NB4 (cell line): ENCODE measurements around the gene CLK4.

Experiments
- MYC ChIP-seq: IDR thresholded peaks from 2 replicates; pipeline ENCODE4 v1.6.1; 2011; ENCODE audit warnings: low read depth, low read length
- TF ChIP-seq, protein P1 (sequence below): IDR thresholded peaks from one replicate; pipeline ENCODE4 v1.5.1; 2012; ENCODE audit warnings: low read depth, low read length

DNA sequence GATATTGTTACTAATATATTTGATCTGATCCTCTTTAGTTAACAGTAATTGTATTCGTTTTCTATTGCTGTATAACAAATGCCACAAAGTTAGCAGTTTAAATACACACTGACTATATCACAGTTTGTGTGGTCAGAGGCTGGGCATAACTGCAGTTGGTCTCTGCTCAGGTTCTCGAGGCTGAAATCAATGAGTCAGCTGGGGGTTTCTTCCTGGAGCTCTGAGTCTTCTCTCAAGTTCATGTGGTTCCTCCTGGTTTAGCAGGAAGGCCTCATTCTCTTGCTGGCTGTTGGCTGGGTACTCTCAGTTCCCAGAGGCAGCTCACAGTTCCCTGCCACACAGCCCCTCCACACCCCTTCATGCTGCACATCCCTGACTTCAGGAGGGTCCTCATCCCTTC is 57.4 kb downstream of the CLK4 start:
- TF ChIP-seq, protein P1, sequence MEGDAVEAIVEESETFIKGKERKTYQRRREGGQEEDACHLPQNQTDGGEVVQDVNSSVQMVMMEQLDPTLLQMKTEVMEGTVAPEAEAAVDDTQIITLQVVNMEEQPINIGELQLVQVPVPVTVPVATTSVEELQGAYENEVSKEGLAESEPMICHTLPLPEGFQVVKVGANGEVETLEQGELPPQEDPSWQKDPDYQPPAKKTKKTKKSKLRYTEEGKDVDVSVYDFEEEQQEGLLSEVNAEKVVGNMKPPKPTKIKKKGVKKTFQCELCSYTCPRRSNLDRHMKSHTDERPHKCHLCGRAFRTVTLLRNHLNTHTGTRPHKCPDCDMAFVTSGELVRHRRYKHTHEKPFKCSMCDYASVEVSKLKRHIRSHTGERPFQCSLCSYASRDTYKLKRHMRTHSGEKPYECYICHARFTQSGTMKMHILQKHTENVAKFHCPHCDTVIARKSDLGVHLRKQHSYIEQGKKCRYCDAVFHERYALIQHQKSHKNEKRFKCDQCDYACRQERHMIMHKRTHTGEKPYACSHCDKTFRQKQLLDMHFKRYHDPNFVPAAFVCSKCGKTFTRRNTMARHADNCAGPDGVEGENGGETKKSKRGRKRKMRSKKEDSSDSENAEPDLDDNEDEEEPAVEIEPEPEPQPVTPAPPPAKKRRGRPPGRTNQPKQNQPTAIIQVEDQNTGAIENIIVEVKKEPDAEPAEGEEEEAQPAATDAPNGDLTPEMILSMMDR, result no peak
- TF ChIP-seq MYC, result no peak
